Suprapubic skin (tissue), 4 donors: Measurements from ENCODE around the gene TRHDE.

ENCODE experiments used
- EP300 ChIP-seq: sonication (generic); formaldehyde crosslinking; IDR thresholded peaks from one replicate; pipeline ENCODE4 v1.6.1; 2017; ENCODE audit warnings: antibody characterized with exemption
- POLR2A ChIP-seq, 2 donors: fragments of 450-650 bp; IDR thresholded peaks; one replicate each; pipeline ENCODE4 v1.6.1; 2017; ENCODE audit warnings: antibody characterized with exemption in 2 of 2, mild to moderate bottlenecking in 2 of 2, moderate library complexity in 2 of 2
- POLR2AphosphoS5 ChIP-seq, 3 donors: sonication (generic); formaldehyde crosslinking; IDR thresholded peaks; one replicate each; pipeline ENCODE4 v1.6.1; 2017; ENCODE audit warnings: antibody characterized with exemption in 3 of 3
- TF ChIP-seq, protein P1 (sequence below), 2 donors: fragments of 200-600 bp in 1 of 2; fragments of 450-650 bp in 1 of 2; sonication (generic) in 1 of 2; IDR thresholded peaks; one replicate each; pipeline ENCODE4 v1.5.1; 2016 to 2019; ENCODE audit warnings: antibody characterized with exemption in 2 of 2, mild to moderate bottlenecking in 1 of 2, moderate library complexity in 1 of 2

GRCh38 chr12:72647139-72647538 is 375.0 kb downstream of the TRHDE start:
- TF ChIP-seq, protein P1, sequence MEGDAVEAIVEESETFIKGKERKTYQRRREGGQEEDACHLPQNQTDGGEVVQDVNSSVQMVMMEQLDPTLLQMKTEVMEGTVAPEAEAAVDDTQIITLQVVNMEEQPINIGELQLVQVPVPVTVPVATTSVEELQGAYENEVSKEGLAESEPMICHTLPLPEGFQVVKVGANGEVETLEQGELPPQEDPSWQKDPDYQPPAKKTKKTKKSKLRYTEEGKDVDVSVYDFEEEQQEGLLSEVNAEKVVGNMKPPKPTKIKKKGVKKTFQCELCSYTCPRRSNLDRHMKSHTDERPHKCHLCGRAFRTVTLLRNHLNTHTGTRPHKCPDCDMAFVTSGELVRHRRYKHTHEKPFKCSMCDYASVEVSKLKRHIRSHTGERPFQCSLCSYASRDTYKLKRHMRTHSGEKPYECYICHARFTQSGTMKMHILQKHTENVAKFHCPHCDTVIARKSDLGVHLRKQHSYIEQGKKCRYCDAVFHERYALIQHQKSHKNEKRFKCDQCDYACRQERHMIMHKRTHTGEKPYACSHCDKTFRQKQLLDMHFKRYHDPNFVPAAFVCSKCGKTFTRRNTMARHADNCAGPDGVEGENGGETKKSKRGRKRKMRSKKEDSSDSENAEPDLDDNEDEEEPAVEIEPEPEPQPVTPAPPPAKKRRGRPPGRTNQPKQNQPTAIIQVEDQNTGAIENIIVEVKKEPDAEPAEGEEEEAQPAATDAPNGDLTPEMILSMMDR (IDR thresholded peaks at IDR 0.05): no peak
- TF ChIP-seq POLR2A (IDR thresholded peaks at IDR 0.05) (no peak), POLR2AphosphoS5 (IDR thresholded peaks at IDR 0.05) (no peak), EP300 (no peak)
